GM19035 (cell line): Measurements from ENCODE around the gene EPHB1.

Experiments used
- ATAC-seq: cut with Tn5 transposase; IDR thresholded peaks from one replicate; pipeline ENCODE4 v1.9.1; 2021; ENCODE audit not compliant: unreplicated experiment

The EPHB1 gene

DNA sequence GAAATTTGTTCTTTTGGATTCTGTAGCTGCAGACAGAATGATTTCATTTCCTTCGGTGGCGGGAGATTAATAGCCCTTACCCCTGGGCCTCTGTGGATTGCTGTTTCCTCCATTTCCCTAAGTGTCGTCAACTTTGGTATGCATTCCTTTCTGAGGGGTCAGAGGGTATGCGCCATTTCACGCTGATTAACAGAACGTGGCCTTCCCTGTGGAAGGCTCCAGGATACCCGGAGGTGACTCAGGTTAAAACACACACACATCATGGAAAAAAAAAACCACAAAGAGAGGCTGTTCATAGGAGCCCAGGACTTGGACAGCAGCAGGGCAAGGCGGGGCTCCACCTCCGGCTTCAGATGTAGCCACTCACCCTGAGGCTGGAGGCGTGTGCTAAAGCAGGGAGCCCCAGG, 51.9 kb downstream of the EPHB1 start:
- no peak for ATAC-seq

DNA sequence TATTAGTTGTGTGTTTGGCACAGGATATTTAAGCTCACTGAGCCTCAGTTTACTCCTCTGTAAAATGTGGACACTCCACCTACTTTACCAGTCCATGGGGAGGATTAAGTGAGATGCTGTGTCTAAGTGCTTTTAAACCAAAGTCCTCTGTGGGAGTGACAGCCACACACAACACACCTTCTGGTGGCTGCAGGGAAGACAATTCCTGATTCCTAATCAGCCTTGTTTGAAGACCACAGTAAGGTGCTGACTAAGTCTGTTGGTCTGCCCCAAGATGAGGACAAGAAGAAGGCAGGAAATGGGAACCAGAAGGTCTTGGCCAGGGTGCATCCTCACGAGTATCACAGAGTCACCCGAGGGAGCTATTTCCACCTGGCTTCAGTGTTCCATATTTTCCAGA, 52.3 kb downstream of the EPHB1 start:
- ATAC-seq, result no peak

DNA sequence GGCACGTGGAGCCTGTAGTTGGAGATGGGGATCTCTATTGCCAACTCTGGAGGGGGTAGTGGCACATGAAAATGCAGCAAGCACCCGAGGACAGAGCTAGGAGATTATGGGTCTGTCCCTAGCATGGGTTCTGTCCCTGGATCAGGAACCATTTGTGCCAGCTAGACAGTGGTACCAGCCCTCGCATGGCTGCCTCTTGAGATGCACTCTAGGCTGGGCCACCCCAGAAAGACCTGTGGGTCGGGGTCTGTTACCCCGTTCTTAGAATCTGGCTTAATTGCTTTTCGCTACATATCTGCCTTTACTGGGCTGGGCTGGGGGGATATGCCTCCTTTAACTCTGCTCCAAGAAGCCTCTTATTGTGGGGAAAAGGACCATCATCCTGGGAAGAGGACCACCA, 54.5 kb downstream of the EPHB1 start:
- ATAC-seq, result no peak

GRCh38 chr3:134850761-134851160, 55.7 kb downstream of the EPHB1 start:
- ATAC-seq, result no peak

- no peak for ATAC-seq
Measured at GRCh38 chr3:134852132-134852531, 57.1 kb downstream of the EPHB1 start.

GRCh38 chr3:134852893-134853351, 57.9 kb downstream of the EPHB1 start:
- peak; percentile 97 for ATAC-seq

DNA sequence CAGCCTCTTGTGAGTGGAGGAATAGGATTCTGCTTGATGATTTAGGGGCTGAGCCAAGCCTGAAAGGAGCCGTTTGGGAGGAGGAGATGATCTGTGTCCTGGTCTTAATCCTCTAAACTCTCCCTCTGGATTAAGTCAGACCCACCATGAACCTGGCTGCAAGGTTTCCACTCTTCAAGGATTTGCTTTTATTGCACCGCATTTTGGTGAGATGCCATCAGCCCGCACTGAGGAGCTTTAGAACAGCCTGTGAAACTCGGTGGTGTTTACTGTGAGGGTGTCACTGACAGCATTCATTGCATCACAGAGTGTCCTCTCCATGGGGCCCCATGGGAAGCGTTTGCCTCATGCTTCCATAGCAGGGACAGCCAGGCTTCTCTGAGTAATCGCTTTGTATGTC, 59.2 kb downstream of the EPHB1 start:
- no peak for ATAC-seq

GRCh38 chr3:134857356-134857755, 62.3 kb downstream of the EPHB1 start:
- ATAC-seq, result no peak

DNA sequence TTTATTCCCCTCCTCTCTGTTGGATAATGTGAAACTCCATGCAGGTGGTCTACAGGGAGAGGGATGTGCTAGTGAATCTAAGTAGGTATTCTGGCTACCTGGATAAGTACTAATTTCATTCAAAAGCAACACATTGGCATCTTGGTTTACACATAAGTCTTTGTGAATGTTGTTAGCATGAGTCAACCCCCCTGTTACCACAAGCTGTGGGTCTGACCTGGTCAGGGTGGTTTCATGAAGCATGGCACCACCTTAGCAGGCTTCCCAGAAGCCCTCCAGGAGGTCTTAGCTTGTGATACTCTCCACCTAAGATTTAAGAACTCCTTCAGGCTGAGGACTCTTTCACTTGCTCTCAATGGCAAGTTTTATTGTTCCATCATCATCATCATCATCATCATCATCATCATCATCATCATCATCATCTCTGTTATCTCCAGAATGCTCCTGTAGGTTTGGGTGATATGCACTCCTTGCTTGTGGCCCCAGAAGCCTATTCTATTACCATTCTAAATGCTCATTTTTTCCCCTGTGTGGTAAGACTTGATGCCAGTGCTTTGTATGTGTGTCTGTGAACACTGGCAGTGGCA, 62.8 kb downstream of the EPHB1 start:
- no peak for ATAC-seq

DNA sequence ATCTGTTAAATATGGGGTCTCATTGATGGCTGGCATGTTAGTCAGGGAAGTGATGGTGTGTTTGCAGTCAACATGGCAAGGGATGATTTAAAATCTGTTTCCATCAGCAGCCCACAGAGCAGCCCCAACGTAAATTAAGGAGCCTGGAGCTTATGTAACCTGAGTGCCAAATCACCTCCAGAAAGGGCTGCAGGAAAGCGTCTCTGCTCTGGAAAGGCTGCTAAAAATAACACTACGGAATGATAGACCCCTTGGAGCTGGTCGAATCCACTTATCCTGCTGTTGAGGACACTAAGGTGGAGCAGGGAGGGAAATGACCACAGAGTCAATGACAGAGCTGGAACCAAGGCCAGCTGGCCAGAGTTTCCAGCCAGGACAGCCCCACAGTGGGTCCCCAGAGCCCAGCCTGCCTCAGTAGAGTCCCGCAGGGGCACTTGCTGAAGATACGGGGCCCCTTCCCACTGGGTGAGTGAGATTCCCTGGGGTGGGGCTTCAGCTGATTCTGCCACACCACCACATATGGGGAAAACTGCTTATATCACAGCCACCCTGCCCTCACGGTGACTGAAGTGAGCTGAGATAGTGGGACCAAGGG, 63.5 kb downstream of the EPHB1 start:
- no peak for ATAC-seq

- ATAC-seq, result no peak
Measured at GRCh38 chr3:134859341-134859740, 64.3 kb downstream of the EPHB1 start.

DNA sequence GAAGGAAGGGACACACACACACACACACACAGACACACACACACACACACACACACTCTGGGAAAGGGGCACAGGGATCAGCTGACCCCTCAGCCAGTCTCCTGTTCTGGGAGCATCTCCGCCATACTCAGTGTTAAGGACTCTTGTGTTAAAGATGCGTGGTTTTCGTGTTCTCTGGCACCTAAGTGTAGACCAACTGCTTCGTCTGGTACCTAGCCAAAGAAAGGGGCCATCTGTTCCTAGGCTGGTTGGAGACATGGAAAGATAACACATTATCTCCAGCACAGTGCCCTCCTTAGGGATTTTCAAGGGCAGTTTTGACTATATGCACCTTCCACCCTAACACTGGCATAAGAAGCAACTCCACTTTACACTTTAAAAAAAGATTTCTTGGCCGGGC, 65.1 kb downstream of the EPHB1 start:
- no peak for ATAC-seq

GRCh38 chr3:134863915-134864314, 68.9 kb downstream of the EPHB1 start:
- ATAC-seq, result no peak

DNA sequence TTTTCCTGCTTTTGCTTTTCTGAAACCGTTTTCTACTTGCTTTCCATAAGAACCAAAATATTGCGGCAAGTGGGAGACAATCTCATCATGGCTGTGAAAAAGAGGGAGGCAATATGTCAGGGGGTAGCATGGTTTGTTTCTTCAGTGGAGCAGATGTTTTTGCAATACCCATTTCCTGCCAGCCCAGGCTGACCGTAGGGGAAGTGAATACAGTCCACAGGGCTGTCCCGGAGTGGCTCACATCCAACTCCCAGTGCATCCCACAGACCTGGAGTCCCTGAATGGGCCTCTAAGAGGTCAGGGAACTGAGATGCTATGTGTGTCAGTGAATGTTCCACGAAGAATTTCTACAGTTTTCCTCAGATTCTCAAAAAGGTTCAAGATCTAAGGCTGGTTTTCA, 69.6 kb downstream of the EPHB1 start:
- no peak for ATAC-seq

DNA sequence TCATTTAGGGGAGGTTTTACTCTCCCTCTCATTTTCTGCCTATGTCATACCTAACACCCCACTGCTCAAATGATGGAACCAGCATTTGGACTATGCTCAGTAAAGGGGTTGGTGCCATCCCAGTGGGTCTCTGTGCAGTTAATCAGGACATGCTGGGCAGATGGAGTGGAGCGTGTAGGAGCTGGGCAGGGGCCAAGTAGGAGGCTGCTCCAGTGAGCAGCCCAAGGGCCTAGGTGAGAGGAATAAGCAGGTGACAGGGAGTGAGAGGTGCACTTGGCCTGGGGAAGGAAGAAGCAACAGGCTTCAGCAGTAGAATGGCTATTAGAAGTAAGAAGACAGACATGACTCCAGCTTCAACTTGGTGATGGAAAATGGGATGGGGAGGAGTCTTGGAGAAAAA, 72.2 kb downstream of the EPHB1 start:
- no peak for ATAC-seq

- ATAC-seq, result no peak
Measured at GRCh38 chr3:134869153-134869726, 74.2 kb downstream of the EPHB1 start.

GRCh38 chr3:134871818-134872217, 76.8 kb downstream of the EPHB1 start:
- no peak for ATAC-seq

GRCh38 chr3:134872440-134873388, 77.7 kb downstream of the EPHB1 start:
- ATAC-seq, result no peak

- ATAC-seq, result no peak
Measured at GRCh38 chr3:134873789-134874188, 78.7 kb downstream of the EPHB1 start.

DNA sequence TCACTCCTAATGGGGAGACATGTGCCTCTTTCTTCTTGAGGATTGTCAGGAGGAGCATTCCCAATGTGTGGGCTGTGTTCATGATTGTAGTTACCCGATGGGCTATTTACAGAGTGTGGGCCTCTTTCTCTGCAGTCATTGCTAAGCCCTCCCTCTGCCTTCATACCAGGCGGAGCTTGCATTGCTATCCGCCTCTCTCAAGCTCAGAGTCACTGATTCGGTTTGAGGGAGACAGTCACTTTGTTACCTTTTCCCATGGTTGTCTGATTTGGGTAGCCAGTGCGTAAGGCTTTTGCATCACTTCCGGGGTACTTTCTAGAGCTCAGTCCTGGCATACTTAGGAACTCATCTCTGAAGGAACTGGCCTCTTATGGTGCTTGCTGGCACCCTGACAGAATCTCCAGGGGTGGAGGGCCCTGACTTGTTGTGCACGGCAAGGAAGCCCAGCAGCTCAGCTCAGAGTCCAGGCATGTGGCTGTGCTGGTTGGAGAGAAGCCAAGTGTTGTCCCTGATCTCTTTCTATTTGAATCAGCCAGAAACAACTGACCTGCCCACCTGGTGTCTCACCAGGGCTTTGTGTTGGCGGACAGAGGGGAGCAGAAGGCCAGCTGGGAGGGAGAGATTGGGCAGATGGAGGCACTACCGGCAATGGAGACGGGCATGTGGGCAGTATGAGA, 79.8 kb downstream of the EPHB1 start:
- ATAC-seq, result no peak

DNA sequence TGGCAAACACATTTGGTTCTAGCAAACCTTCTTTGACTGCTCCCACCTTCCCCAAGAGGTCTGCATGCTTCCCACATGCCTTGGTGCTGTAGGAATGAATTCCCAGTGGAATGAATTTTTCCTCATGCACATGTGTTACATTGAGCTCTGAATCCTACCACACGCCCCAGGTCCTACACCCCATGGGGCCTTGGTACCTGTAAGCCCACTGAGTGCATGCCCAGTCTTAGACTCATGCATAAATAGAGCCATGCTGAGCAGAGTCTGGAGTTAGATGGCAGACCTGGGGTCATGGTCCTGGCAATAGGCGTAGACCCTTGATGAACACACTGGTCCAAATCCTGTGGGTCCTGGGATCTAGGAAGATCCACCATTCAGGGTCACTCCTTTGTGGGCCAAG, 81.8 kb downstream of the EPHB1 start:
- no peak for ATAC-seq
